Activated naive CD8-positive, alpha-beta T cell (primary cell): Measurements from ENCODE around the gene BDNF.
"Not testable (repeated sequence)": the region's sequence is repeated elsewhere in the genome, so short reads cannot be mapped to it uniquely, and the experiment has no call there.

Experiments used
- H3K27ac Mint-ChIP-seq: one replicate; pipeline ENCODE4 v1.8.0; 2021; ENCODE audit warnings: mixed read lengths
- H3K27me3 Mint-ChIP-seq: one replicate; pipeline ENCODE4 v1.8.0; 2021; ENCODE audit warnings: mixed read lengths
- H3K36me3 Mint-ChIP-seq: one replicate; pipeline ENCODE4 v1.8.0; 2021; ENCODE audit warnings: mixed read lengths
- H3K4me1 Mint-ChIP-seq: one replicate; pipeline ENCODE4 v1.8.0; 2021; ENCODE audit warnings: low read depth, mixed read lengths
- H3K4me3 Mint-ChIP-seq: one replicate; pipeline ENCODE4 v1.8.0; 2021; ENCODE audit warnings: mild to moderate bottlenecking, mixed read lengths
- H3K9me3 Mint-ChIP-seq: one replicate; pipeline ENCODE4 v1.8.0; 2021; ENCODE audit warnings: low read depth, mixed read lengths

The BDNF gene

GRCh38 chr11:27663326-27663725 lies 36.9 kb downstream of the BDNF start:
- Mint-ChIP-seq H3K36me3 (peaks cover 34% of the 10 kb centered on the region), H3K9me3 (peaks cover 8% of the 10 kb centered on the region), H3K4me3 (no peak overlapping the region), H3K4me1 (no peaks in the 10 kb centered on the region), H3K27ac (no peak overlapping the region), H3K27me3 (no peaks in the 10 kb centered on the region)

DNA sequence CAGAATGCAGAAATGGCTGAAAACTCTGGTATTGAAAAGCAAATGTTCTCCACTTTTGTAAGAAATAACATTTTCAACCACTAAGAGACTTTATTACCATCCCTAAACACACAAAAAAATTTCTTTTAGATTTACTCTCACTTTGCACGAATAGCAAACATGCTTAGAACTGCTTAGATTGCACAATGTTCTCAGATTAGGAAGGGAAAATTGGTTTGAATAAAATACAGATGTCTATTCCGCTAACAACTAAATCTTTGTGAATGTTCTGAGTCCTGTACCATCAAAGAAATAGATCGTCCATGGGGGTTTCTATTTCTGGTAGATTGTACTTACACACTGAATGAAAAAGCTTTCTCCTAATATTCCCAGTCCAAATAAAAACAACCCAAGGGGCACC lies 40.1 kb downstream of the BDNF start:
- no peak overlapping the region for H3K27ac Mint-ChIP-seq
- peaks cover 15% of the 10 kb centered on the region for H3K9me3 Mint-ChIP-seq
- no peaks in the 10 kb centered on the region for H3K4me1 Mint-ChIP-seq
- no peaks in the 10 kb centered on the region for H3K27me3 Mint-ChIP-seq
- no peak overlapping the region for H3K4me3 Mint-ChIP-seq
- H3K36me3 Mint-ChIP-seq = peaks cover 39% of the 10 kb centered on the region

GRCh38 chr11:27658535-27659236 lies 41.6 kb downstream of the BDNF start:
- Mint-ChIP-seq H3K9me3 (peaks cover 15% of the 10 kb centered on the region), H3K4me3 (no peak overlapping the region), H3K4me1 (no peaks in the 10 kb centered on the region), H3K36me3 (peaks cover 43% of the 10 kb centered on the region), H3K27me3 (no peaks in the 10 kb centered on the region), H3K27ac (no peak overlapping the region)

- H3K4me3 Mint-ChIP-seq = no peak overlapping the region
- H3K27ac Mint-ChIP-seq = no peak overlapping the region
- no peaks in the 10 kb centered on the region for H3K27me3 Mint-ChIP-seq
- peaks cover 15% of the 10 kb centered on the region for H3K9me3 Mint-ChIP-seq
- H3K36me3 Mint-ChIP-seq = peaks cover 41% of the 10 kb centered on the region
- H3K4me1 Mint-ChIP-seq = no peaks in the 10 kb centered on the region
Observed at GRCh38 chr11:27656806-27657483, 43.3 kb downstream of the BDNF start.

DNA sequence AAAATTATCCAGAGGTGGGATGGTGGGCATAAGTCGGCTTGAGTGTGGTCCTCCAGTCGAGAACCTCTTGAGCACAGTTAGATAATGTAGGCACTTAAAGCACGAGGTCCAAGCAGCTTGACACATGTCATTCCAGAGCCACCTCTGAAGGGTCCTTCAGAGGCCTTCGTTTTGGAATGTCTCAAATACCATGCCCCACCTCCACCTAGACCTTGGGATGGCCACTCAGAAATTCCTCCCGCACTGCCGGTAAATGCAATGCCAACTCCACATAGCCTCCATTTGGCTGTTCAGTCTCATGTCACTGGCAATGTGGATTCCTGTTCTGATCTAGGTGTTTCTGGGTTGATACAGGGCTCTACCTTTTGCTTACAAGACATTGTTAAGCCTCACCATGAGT lies 43.9 kb downstream of the BDNF start:
- H3K36me3 Mint-ChIP-seq = peaks cover 36% of the 10 kb centered on the region
- H3K27me3 Mint-ChIP-seq = no peaks in the 10 kb centered on the region
- no peaks in the 10 kb centered on the region for H3K4me1 Mint-ChIP-seq
- H3K27ac Mint-ChIP-seq = no peak overlapping the region
- H3K9me3 Mint-ChIP-seq = peaks cover 10% of the 10 kb centered on the region
- H3K4me3 Mint-ChIP-seq = no peak overlapping the region

GRCh38 chr11:27653990-27654758 lies 46.1 kb downstream of the BDNF start:
- Mint-ChIP-seq H3K4me1 (no peaks in the 10 kb centered on the region), H3K4me3 (no peak overlapping the region), H3K27me3 (no peaks in the 10 kb centered on the region), H3K27ac (no peak overlapping the region), H3K36me3 (peaks cover 25% of the 10 kb centered on the region), H3K9me3 (peaks cover 7% of the 10 kb centered on the region)

- Mint-ChIP-seq H3K4me3 (no peak overlapping the region), H3K27me3 (no peaks in the 10 kb centered on the region), H3K36me3 (peaks cover 11% of the 10 kb centered on the region), H3K4me1 (no peaks in the 10 kb centered on the region), H3K9me3 (no peaks in the 10 kb centered on the region), H3K27ac (no peak overlapping the region)
Observed at GRCh38 chr11:27651711-27652110, 48.5 kb downstream of the BDNF start.

- Mint-ChIP-seq H3K27ac (no peak overlapping the region), H3K9me3 (no peaks in the 10 kb centered on the region), H3K4me3 (no peak overlapping the region), H3K4me1 (no peaks in the 10 kb centered on the region), H3K27me3 (no peaks in the 10 kb centered on the region), H3K36me3 (peaks cover 11% of the 10 kb centered on the region)
Observed at GRCh38 chr11:27650988-27651387, 49.3 kb downstream of the BDNF start.

- Mint-ChIP-seq H3K9me3 (no peaks in the 10 kb centered on the region), H3K36me3 (peaks cover 12% of the 10 kb centered on the region), H3K27ac (no peak overlapping the region), H3K4me3 (no peak overlapping the region), H3K27me3 (no peaks in the 10 kb centered on the region), H3K4me1 (no peaks in the 10 kb centered on the region)
Observed at GRCh38 chr11:27649800-27650199, 50.5 kb downstream of the BDNF start.

DNA sequence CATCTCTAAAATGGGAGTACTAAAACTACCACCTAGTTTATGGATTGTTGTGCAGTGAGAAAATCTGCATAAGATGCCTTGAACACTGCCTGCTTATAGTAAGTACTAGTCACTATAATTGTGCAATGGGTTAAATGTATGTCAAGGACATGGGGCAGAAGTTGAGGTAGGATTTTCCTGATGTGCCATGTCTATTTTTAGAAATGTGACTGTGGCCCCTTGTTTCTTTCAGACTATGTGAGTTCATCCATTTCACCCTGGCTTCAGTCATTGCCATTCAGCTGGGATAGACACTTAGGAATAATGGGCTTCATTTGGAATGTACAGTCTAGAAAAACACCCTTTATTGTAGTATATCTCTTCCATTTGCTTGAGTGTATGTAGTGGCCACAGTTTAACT lies 51.4 kb downstream of the BDNF start:
- Mint-ChIP-seq H3K36me3 (peaks cover 9% of the 10 kb centered on the region), H3K4me3 (no peak overlapping the region), H3K4me1 (no peaks in the 10 kb centered on the region), H3K9me3 (no peaks in the 10 kb centered on the region), H3K27ac (no peak overlapping the region), H3K27me3 (no peaks in the 10 kb centered on the region)

DNA sequence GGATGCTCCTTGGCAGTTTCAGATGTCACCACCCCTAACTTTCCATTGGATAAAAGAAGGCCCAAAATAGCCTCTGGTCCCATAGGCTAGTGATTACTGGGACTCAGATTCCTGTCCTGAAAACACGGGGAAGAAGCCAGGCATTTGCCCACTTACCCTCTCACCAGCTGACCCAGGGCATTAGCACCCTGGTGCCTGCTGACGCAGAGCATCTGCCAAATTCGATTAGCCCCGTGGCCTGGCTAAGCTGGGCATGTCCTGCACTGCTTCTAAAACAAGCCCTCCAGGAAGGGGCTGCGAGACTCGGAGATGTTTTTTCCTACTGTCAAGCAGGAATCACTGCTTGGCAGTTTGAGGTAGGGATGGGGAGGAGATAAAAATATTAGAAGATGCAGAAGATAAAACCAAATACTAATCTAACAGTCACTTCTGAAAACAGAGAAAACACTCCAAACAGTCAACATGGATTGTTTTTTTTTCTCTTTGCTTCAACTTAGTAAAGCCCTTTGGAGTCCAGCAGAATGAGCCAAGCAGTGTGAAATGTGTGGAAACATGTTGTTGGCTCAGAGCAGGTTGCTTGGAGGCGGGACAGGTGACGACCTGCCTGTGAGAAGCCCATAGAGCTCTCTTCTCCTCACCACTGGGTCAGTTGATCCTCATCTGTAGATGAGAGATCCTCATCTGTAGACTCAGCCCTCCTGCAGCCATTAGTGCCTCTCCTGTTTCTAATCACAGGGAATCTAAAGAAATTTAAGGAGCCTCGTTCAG lies 54.0 kb downstream of the BDNF start:
- Mint-ChIP-seq H3K9me3 (no peaks in the 10 kb centered on the region), H3K4me3 (no peak overlapping the region), H3K27ac (no peak overlapping the region), H3K4me1 (no peaks in the 10 kb centered on the region), H3K27me3 (no peaks in the 10 kb centered on the region), H3K36me3 (peaks cover 8% of the 10 kb centered on the region)

GRCh38 chr11:27642954-27643353 lies 57.3 kb downstream of the BDNF start:
- Mint-ChIP-seq H3K4me3 (no peak overlapping the region), H3K4me1 (no peaks in the 10 kb centered on the region), H3K36me3 (peaks cover 10% of the 10 kb centered on the region), H3K9me3 (no peaks in the 10 kb centered on the region), H3K27ac (no peak overlapping the region), H3K27me3 (no peaks in the 10 kb centered on the region)

DNA sequence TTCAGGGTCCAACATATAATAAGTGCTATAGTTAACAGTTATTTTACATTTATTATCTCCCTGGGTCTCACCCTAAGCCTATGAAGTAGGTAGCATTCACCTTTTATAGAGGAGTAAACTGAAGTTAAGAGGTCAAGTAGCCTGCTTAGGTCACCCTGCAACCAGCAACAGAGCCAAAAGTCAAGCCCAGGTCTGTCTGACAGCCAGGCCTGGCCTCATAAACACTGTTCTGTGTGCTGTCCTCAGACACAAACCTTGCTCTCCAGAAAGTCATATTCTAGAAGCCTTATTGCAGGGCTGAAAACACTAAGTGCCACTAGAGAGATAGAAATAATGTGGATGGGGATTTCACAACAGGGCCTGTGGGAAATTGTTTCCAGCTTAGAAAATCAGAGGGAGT lies 59.3 kb downstream of the BDNF start:
- Mint-ChIP-seq H3K36me3 (peaks cover 12% of the 10 kb centered on the region), H3K4me1 (no peaks in the 10 kb centered on the region), H3K27ac (no peak overlapping the region), H3K27me3 (no peaks in the 10 kb centered on the region), H3K4me3 (no peak overlapping the region), H3K9me3 (no peaks in the 10 kb centered on the region)

DNA sequence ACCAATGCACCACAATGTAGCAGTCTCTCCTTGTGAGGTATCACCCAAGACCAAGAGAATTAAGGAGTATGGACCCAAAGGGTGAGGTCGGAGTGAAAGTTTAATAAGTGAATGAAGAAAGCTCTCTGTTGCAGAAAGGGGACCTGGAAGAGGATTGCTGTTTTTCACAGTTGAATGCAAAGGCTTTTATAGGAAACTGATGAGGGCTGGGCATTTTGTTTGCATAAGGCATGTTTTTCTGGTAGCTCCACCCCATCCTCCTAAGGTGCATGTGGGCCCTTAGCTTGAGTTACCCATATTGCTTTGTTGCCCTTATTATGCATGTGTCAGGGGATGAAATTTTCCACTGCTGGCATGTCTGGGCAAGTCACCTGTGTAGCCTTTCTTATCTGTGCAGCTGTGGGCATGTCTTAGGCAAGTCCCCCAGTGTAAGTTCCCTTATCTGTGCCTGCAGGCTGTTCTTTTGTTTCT lies 64.7 kb downstream of the BDNF start:
- H3K9me3 Mint-ChIP-seq = peaks cover 11% of the 10 kb centered on the region
- H3K27ac Mint-ChIP-seq = no peak overlapping the region
- H3K36me3 Mint-ChIP-seq = peaks cover 9% of the 10 kb centered on the region
- no peaks in the 10 kb centered on the region for H3K27me3 Mint-ChIP-seq
- no peaks in the 10 kb centered on the region for H3K4me1 Mint-ChIP-seq
- no peak overlapping the region for H3K4me3 Mint-ChIP-seq

DNA sequence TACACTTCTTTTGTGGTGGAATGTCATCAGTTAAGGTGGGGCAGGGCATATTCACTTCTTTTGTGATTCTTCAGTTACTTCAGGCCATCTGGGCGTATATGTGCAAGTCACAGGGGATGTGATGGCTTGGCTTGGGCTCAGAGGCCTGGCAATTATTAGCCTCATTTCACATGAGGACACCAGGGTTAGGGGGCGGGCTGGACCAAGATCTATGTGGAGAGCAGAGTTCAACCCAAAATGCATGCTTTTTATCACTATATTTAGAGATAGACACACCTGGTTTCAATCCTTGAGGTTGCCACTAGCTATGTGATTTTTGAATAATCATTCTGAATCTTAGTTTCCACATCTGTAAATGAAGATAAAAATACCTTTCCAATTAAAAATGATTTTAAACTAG lies 65.5 kb downstream of the BDNF start:
- peaks cover 11% of the 10 kb centered on the region for H3K9me3 Mint-ChIP-seq
- H3K36me3 Mint-ChIP-seq, H3K4me3 Mint-ChIP-seq, H3K4me1 Mint-ChIP-seq, H3K27me3 Mint-ChIP-seq, H3K27ac Mint-ChIP-seq: not testable (repeated sequence)
